H1 (cell line): ENCODE measurements around the gene SLC35B1. TPM values are rescaled to one million over a fixed set of nuclear protein-coding genes. Genes with fewer than 3 reads are reported as not detected.

Source experiments
- CTCF ChIA-PET: fragments of 300-600 bp; sonication (Branson Sonifier 250); formaldehyde crosslinking; loops from one replicate; lab custom pipeline; 2021; ENCODE audit not compliant: partially characterized antibody; lab: Charles Lee
- POLR2A ChIA-PET: fragments of 300-600 bp; sonication (Branson Sonifier 250); formaldehyde crosslinking; loops from one replicate; lab custom pipeline; 2021; ENCODE audit warnings: inconsistent platforms; ENCODE audit not compliant: partially characterized antibody; lab: Charles Lee
- DNase-seq, 2 experiments: peaks; one replicate each; pipeline versions ENCODE4 v3.0.0 to v3.0.0-alpha.2; 2010 to 2022; ENCODE audit warnings: low spot score in 2 of 2, low read depth in 1 of 2, mixed read lengths in 1 of 2
- FAIRE-seq: peaks from 2 replicates; lab custom pipeline; 2011; peaks lifted over from hg19 to GRCh38; lab: Jason Lieb, UNC
- H2AFZ ChIP-seq: 2 replicates; pipeline ENCODE4 v1.8.1; 2012; ENCODE audit warnings: low read length, inconsistent platforms
- H2AK5ac ChIP-seq: 2 replicates; pipeline ENCODE4 v1.6.1; 2013; ENCODE audit warnings: low read depth, low read length
- H2BK120ac ChIP-seq: replicated peaks from 2 replicates; pipeline ENCODE3; 2013; ENCODE audit warnings: low read depth, low read length, inconsistent platforms
- H2BK12ac ChIP-seq: 2 replicates; pipeline ENCODE4 v1.6.1; 2013; ENCODE audit warnings: low read depth, low read length
- H2BK15ac ChIP-seq: 2 replicates; pipeline ENCODE4 v1.6.1; 2013; ENCODE audit warnings: low read length
- H2BK20ac ChIP-seq: 2 replicates; pipeline ENCODE4 v1.6.1; 2013; ENCODE audit warnings: low read length
- H2BK5ac ChIP-seq: 2 replicates; pipeline ENCODE4 v1.6.1; 2013; ENCODE audit warnings: low read depth, low read length
- H3K14ac ChIP-seq: 2 replicates; pipeline ENCODE4 v1.6.1; 2013; ENCODE audit warnings: inconsistent platforms; ENCODE audit not compliant: insufficient read length
- H3K18ac ChIP-seq: 2 replicates; pipeline ENCODE4 v1.6.1; 2013; ENCODE audit warnings: low read length; ENCODE audit errors: extremely low read depth
- H3K23ac ChIP-seq: 2 replicates; pipeline ENCODE4 v1.6.1; 2013; ENCODE audit warnings: inconsistent platforms; ENCODE audit not compliant: insufficient read length
- H3K23me2 ChIP-seq: 2 replicates; pipeline ENCODE4 v1.6.1; 2013; ENCODE audit warnings: low read depth, low read length
- H3K27ac ChIP-seq: 2 replicates; pipeline ENCODE4 v1.6.1; 2011; ENCODE audit warnings: low read depth, low read length, inconsistent platforms
- H3K27me3 ChIP-seq, 4 experiments: replicated peaks in 1 of 4; 1 replicate in 1 of 4; 2 replicates in 3 of 4; pipeline versions ENCODE4 v1.6.1 to v1.8.1; 2011 to 2013; ENCODE audit warnings: low read length in 3 of 4, mild to moderate bottlenecking in 3 of 4, inconsistent platforms in 2 of 4, mixed read lengths in 2 of 4, moderate library complexity in 1 of 4; ENCODE audit not compliant: control insufficient read depth in 3 of 4, insufficient read depth in 3 of 4; ENCODE audit errors: extremely low read depth in 1 of 4
- H3K36me3 ChIP-seq, 4 experiments: 2 replicates each; pipeline versions ENCODE4 v1.6.1 to v1.8.1; 2011 to 2013; ENCODE audit warnings: mild to moderate bottlenecking in 4 of 4, low read length in 3 of 4, moderate library complexity in 2 of 4, control low read depth in 1 of 4, inconsistent platforms in 1 of 4; ENCODE audit not compliant: insufficient read depth in 4 of 4, control insufficient read depth in 2 of 4
- H3K4ac ChIP-seq: replicated peaks from 2 replicates; pipeline ENCODE3; 2013; ENCODE audit warnings: low read length, low read depth, mixed read lengths, inconsistent platforms; ENCODE audit not compliant: insufficient read length
- H3K4me1 ChIP-seq, 4 experiments: replicated peaks in 1 of 4; 1 replicate in 1 of 4; 2 replicates in 3 of 4; pipeline versions ENCODE4 v1.6.1 to v1.8.1; 2011 to 2013; ENCODE audit warnings: low read length in 3 of 4, inconsistent platforms in 2 of 4, mixed read lengths in 1 of 4; ENCODE audit not compliant: insufficient read depth in 4 of 4, control insufficient read depth in 3 of 4
- H3K4me2 ChIP-seq, 2 experiments: 2 replicates each; pipeline versions ENCODE4 v1.6.1 to v1.8.1; 2011 to 2013; ENCODE audit warnings: low read depth in 2 of 2, low read length in 2 of 2, control low read depth in 1 of 2, inconsistent platforms in 1 of 2, mild to moderate bottlenecking in 1 of 2; ENCODE audit not compliant: insufficient read depth in 1 of 2
- H3K4me3 ChIP-seq, 4 experiments: fragments of 200-600, 300-600 bp in 1 of 4; sonication (generic), shearing (Covaris generic), sonication (Bioruptor Twin) in 1 of 4; 2 replicates each; pipeline versions ENCODE4 v1.5.1 to v1.8.1; 2011 to 2016; ENCODE audit warnings: low read length in 4 of 4, low read depth in 3 of 4, control low read depth in 2 of 4, inconsistent platforms in 2 of 4, mild to moderate bottlenecking in 2 of 4, mixed read lengths in 1 of 4, moderate library complexity in 1 of 4; ENCODE audit not compliant: insufficient read depth in 2 of 4; ENCODE audit errors: extremely low read depth in 1 of 4
- H3K56ac ChIP-seq: replicated peaks from 2 replicates; pipeline ENCODE3; 2013; ENCODE audit warnings: low read depth, mild to moderate bottlenecking, mixed read lengths, low read length, inconsistent platforms; ENCODE audit not compliant: insufficient read length
- H3K79me1 ChIP-seq: 2 replicates; pipeline ENCODE4 v1.6.1; 2013; ENCODE audit warnings: low read depth, low read length, control low read depth
- H3K79me2 ChIP-seq, 2 experiments: 2 replicates each; pipeline versions ENCODE4 v1.6.1 to v1.8.1; 2012 to 2013; ENCODE audit warnings: low read length in 2 of 2, mild to moderate bottlenecking in 2 of 2, inconsistent platforms in 1 of 2; ENCODE audit not compliant: insufficient read depth in 2 of 2, control insufficient read depth in 1 of 2
- H3K9ac ChIP-seq, 4 experiments: replicated peaks in 1 of 4; 1 replicate in 1 of 4; 2 replicates in 3 of 4; pipeline versions ENCODE4 v1.6.1 to v1.8.1; 2011 to 2013; ENCODE audit warnings: low read depth in 3 of 4, low read length in 3 of 4, control low read depth in 2 of 4, mild to moderate bottlenecking in 2 of 4, moderate library complexity in 2 of 4, inconsistent platforms in 1 of 4; ENCODE audit errors: extremely low read depth in 1 of 4
- H3K9me3 ChIP-seq, 2 experiments: 2 replicates each; pipeline versions ENCODE4 v1.6.1 to v1.8.1; 2012 to 2013; ENCODE audit warnings: mild to moderate bottlenecking in 2 of 2, moderate library complexity in 2 of 2, control low read depth in 1 of 2, inconsistent platforms in 1 of 2, low read depth in 1 of 2, low read length in 1 of 2, mixed read lengths in 1 of 2; ENCODE audit not compliant: insufficient read depth in 2 of 2
- H4K20me1 ChIP-seq, 2 experiments: replicated peaks in 1 of 2; 2 replicates each; pipeline versions ENCODE3 to v1.8.1; 2011 to 2013; ENCODE audit warnings: inconsistent platforms in 2 of 2, low read length in 2 of 2, mild to moderate bottlenecking in 1 of 2; ENCODE audit not compliant: insufficient read depth in 2 of 2, control insufficient read depth in 1 of 2
- H4K5ac ChIP-seq: 2 replicates; pipeline ENCODE4 v1.6.1; 2013; ENCODE audit warnings: low read length, low read depth, mixed read lengths, inconsistent platforms; ENCODE audit not compliant: insufficient read length
- H4K8ac ChIP-seq: 2 replicates; pipeline ENCODE4 v1.8.0; 2013; ENCODE audit warnings: mild to moderate bottlenecking, moderate library complexity, low read length, inconsistent platforms; ENCODE audit not compliant: insufficient read depth; ENCODE audit errors: extremely low read depth
- H4K91ac ChIP-seq: replicated peaks from 2 replicates; pipeline ENCODE3; 2013; ENCODE audit warnings: low read length, mixed read lengths, inconsistent platforms; ENCODE audit not compliant: insufficient read length
- BACH1 ChIP-seq: IDR thresholded peaks from 2 replicates; pipeline ENCODE4 v1.6.1; 2012; ENCODE audit warnings: low read length, improper control_type of control experiment
- CHD1 ChIP-seq: IDR thresholded peaks from 2 replicates; pipeline ENCODE4 v1.6.1; 2012; ENCODE audit warnings: low read depth, low read length, improper control_type of control experiment
- NANOG ChIP-seq: IDR thresholded peaks from 2 replicates; pipeline ENCODE4 v1.6.1; 2011; ENCODE audit warnings: low read length, low read depth, mild to moderate bottlenecking, inconsistent platforms; ENCODE audit not compliant: insufficient read depth, poor library complexity, severe bottlenecking
- POU5F1 ChIP-seq: IDR thresholded peaks from 2 replicates; pipeline ENCODE4 v1.6.1; 2011; ENCODE audit warnings: low read depth, mild to moderate bottlenecking, low read length, moderate library complexity
- SIRT6 ChIP-seq: IDR thresholded peaks from one replicate; pipeline ENCODE4 v1.7.1; 2012; ENCODE audit warnings: low read length, inconsistent platforms
- TAF1 ChIP-seq: IDR thresholded peaks from 2 replicates; pipeline ENCODE4 v1.6.1; 2011; ENCODE audit warnings: mild to moderate bottlenecking, low read depth, low read length
- TCF12 ChIP-seq: IDR thresholded peaks from 2 replicates; pipeline ENCODE4 v1.6.1; 2011; ENCODE audit warnings: low read depth, mild to moderate bottlenecking, low read length
- WGBS, 2 experiments: shearing (Covaris generic) in 1 of 2; methylation state at CpG; one replicate each; pipeline versions ENCODE4 v1.1.6 to v1.1.7; 2013 to 2015; ENCODE audit warnings: low lambda C conversion rate in 2 of 2, mixed read lengths in 2 of 2, inconsistent platforms in 1 of 2, low coverage in 1 of 2, missing lambda C conversion rate in 1 of 2; ENCODE audit not compliant: insufficient replicate concordance in 2 of 2, insufficient coverage in 1 of 2, insufficient read length in 1 of 2; ENCODE audit errors: extremely low coverage in 1 of 2, missing lambda C conversion rate in 1 of 2; 5-methylcytosine and 5-hydroxymethylcytosine counted together
- polyA plus RNA-seq, 7 experiments: library from polyadenylated mRNA; depleted of rRNA in 3 of 7; stranded (reverse) in 5 of 7; unstranded in 2 of 7; fragments of >200 nt in 5 of 7; fragments of 200-250 nt in 2 of 7; gene quantifications; 1 replicate in 5 of 7; 2 replicates in 1 of 7; 4 replicates in 1 of 7; pipeline versions ENCODE4 v1.2.1 to v1.2.3, GENCODE V29; 2011 to 2013; ENCODE audit warnings: missing spikeins in 2 of 7, mixed read lengths in 2 of 7
- total RNA-seq: library from RNA; stranded (reverse); fragmentation: NEBNext Ultra II Directional; extraction: Animal tissue kit (Norgen Biotek cat#: 25700); gene quantifications from 2 replicates; pipeline ENCODE4 v1.2.1, GENCODE V29; 2021
- TF ChIP-seq, protein P1 (sequence below): IDR thresholded peaks from 2 replicates; pipeline ENCODE4 v1.6.1; 2012; ENCODE audit warnings: inconsistent platforms

Gene SLC35B1
- total and polyA plus RNA-seq, 2 of the 8 experiments (the other 6 are each of a cell fraction or from before 2014, with no cell fraction given): 56.5 to 87.7 TPM

DNA sequence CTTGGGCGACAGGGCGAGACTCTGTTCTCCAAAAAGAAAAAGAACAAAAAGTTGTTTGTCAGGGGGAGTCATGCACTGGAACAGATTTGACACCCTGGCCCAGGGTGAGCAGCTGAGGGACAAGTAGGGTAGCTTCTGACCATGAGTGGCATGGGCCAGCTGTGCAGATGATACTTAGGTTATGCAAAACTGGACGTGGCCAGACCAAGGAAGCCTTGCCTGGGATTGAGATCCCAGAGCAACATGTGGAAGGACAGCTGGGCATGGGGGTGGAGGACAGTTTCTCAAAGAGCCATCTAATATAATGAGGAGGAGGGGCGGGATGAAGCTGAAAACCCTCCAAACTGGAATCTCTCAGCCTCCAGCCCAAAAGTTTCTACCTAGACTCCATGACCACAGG lies 19.6 kb upstream of the SLC35B1 start:
- Histone ChIP-seq H3K4ac (no peak overlapping the region), H3K27me3 (no peaks in the 10 kb centered on the region), H3K79me1 (peaks cover 14% of the 10 kb centered on the region; the same call in 1 of the 2 replicates), H2BK20ac (no peak overlapping the region), H3K14ac (no peak overlapping the region), H2BK12ac (no peak overlapping the region), H3K23ac (no peak overlapping the region), H4K8ac (no peak overlapping the region), H3K4me2 (no peak overlapping the region), H3K36me3 (peaks cover 0 to 8% (median 3%) of the 10 kb centered on the region in 4 experiments; a peak in 5 of 8 replicates), H4K20me1 (peaks cover 2 to 8% of the 10 kb centered on the region in 2 experiments), H2BK5ac (no peak overlapping the region), H4K5ac (no peak overlapping the region), H2AFZ (no peak overlapping the region), H3K4me3 (no peak overlapping the region)
- WGBS, 2 experiments: 96% methylated on average over 4 of the region's 4 CpGs; no CpG with 5 or more reads in 1 of the 2 experiments
- FAIRE-seq: no peak
- POLR2A ChIA-PET: no interaction called here
- no peak for TF ChIP-seq POU5F1
- no peak for TF ChIP-seq CHD1
- TF ChIP-seq, protein P1, sequence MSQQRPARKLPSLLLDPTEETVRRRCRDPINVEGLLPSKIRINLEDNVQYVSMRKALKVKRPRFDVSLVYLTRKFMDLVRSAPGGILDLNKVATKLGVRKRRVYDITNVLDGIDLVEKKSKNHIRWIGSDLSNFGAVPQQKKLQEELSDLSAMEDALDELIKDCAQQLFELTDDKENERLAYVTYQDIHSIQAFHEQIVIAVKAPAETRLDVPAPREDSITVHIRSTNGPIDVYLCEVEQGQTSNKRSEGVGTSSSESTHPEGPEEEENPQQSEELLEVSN: no peak
- no peak for TF ChIP-seq NANOG
- no peak for TF ChIP-seq TCF12
- TF ChIP-seq SIRT6: no peak
- TF ChIP-seq TAF1: no peak
- no peak for TF ChIP-seq BACH1
- TF ChIP-seq, all 59 proteins: peak for 0
- H3K9ac ChIP-seq: no peak overlapping the region
- DNase-seq: no peak
- H2BK15ac ChIP-seq: no peak overlapping the region
- no peak overlapping the region for H3K27ac ChIP-seq
- H2AK5ac ChIP-seq: no peak overlapping the region
- CTCF ChIA-PET: interaction anchor here (0.5 to 1.9 kb wide), 3 partner anchors 19 to 123 kb away, joined by 3 to 6 read pairs (median 3); no protein-coding TSS in a partner anchor
- no peak overlapping the region for H2BK120ac ChIP-seq
- no peaks in the 10 kb centered on the region for H3K23me2 ChIP-seq
- no peak overlapping the region for H3K56ac ChIP-seq
- no peaks in the 10 kb centered on the region for H3K9me3 ChIP-seq
- H4K91ac ChIP-seq: no peak overlapping the region
- H3K18ac ChIP-seq: no peak overlapping the region
- no peaks in the 10 kb centered on the region for H3K4me1 ChIP-seq
- peaks cover 0 to 5% of the 10 kb centered on the region in 2 experiments; a peak in 1 of 4 replicates for H3K79me2 ChIP-seq
